CD4-positive, alpha-beta T cell (primary cell): Measurements from ENCODE around the gene CSRP2. TPM values are rescaled to one million over a fixed set of nuclear protein-coding genes. Genes with fewer than 3 reads are reported as not detected.

Source experiments
- ATAC-seq: fragments of 200-7000 bp; cut with Tn5 transposase; one replicate; pipeline ENCODE4 v1.10.0; 2022; ENCODE audit warnings: mild to moderate bottlenecking; ENCODE audit not compliant: poor library complexity
- CTCF ChIA-PET: fragments of 350-600 bp; sonication (Branson Sonifier 250); formaldehyde crosslinking; loops from one replicate; lab custom pipeline; 2021; ENCODE audit warnings: antibody characterized with exemption, inconsistent platforms; lab: Charles Lee
- POLR2A ChIA-PET: fragments of 350-600 bp; sonication (Branson Sonifier 250); formaldehyde crosslinking; loops from one replicate; lab custom pipeline; 2021; ENCODE audit warnings: antibody characterized with exemption, inconsistent platforms; lab: Charles Lee
- DNase-seq, 14 experiments: peaks; one replicate each; pipeline ENCODE4 v3.0.0-alpha.2; 2013 to 2020; ENCODE audit warnings: mixed read lengths in 2 of 14
- H3K27ac ChIP-seq, 2 donors: one replicate each; pipeline versions ENCODE4 v1.5.1 to v1.7.0; 2013; ENCODE audit warnings: low read length in 2 of 2, low read depth in 1 of 2, mild to moderate bottlenecking in 1 of 2
- H3K27me3 ChIP-seq, 2 experiments: 1 replicate in 1 of 2; 2 replicates in 1 of 2; pipeline versions ENCODE4 v1.6.1 to v1.7.0; 2013; ENCODE audit warnings: low read length in 2 of 2, control low read depth in 1 of 2, mild to moderate bottlenecking in 1 of 2, moderate library complexity in 1 of 2; ENCODE audit not compliant: insufficient read depth in 2 of 2, control insufficient read depth in 1 of 2
- H3K36me3 ChIP-seq: one replicate; pipeline ENCODE4 v1.6.1; 2013; ENCODE audit warnings: low read length, control low read depth; ENCODE audit not compliant: insufficient read depth
- H3K4me1 ChIP-seq: one replicate; pipeline ENCODE4 v1.6.1; 2013; ENCODE audit warnings: low read length, control low read depth; ENCODE audit not compliant: insufficient read depth
- H3K4me3 ChIP-seq: one replicate; pipeline ENCODE4 v1.5.1; 2013; ENCODE audit warnings: mild to moderate bottlenecking, low read length, moderate library complexity
- H3K9me3 ChIP-seq, 2 experiments: 1 replicate in 1 of 2; 2 replicates in 1 of 2; pipeline versions ENCODE4 v1.6.1 to v1.7.0; 2013; ENCODE audit warnings: low read length in 2 of 2, mild to moderate bottlenecking in 2 of 2, control low read depth in 1 of 2, moderate library complexity in 1 of 2; ENCODE audit not compliant: control insufficient read depth in 1 of 2, insufficient read depth in 1 of 2
- H3K27ac Mint-ChIP-seq: one replicate; pipeline ENCODE4 v1.8.0; 2020; ENCODE audit warnings: mixed read lengths
- H3K27me3 Mint-ChIP-seq: one replicate; pipeline ENCODE4 v1.8.0; 2021; ENCODE audit warnings: mixed read lengths
- H3K36me3 Mint-ChIP-seq: one replicate; pipeline ENCODE4 v1.8.0; 2021; ENCODE audit warnings: low read depth, mixed read lengths
- H3K4me1 Mint-ChIP-seq: one replicate; pipeline ENCODE4 v1.8.0; 2021; ENCODE audit warnings: low read depth, mixed read lengths
- H3K4me3 Mint-ChIP-seq: one replicate; pipeline ENCODE4 v1.8.0; 2020; ENCODE audit warnings: mild to moderate bottlenecking, mixed read lengths
- H3K9me3 Mint-ChIP-seq: one replicate; pipeline ENCODE4 v1.8.0; 2020; ENCODE audit warnings: mixed read lengths
- intact Hi-C, 2 experiments: fragments of 100-400 bp; cut with DNase I in 1 of 2; cut with micrococcal nuclease in 1 of 2; formaldehyde crosslinking; loops; one replicate each; pipeline versions ENCODE4 v1.15.1 to v1.9.0; 2023 to 2025; cut with DNase I, micrococcal nuclease
- total RNA-seq, 174 experiments: library from RNA in 2 of 174; stranded (reverse) in 2 of 174; gene quantifications; one replicate each; pipeline ENCODE4 v1.2.3 and lab custom pipeline; 2021 to 2026
- TF ChIP-seq, protein P1 (sequence below): fragments of 200-600 bp; IDR thresholded peaks from one replicate; pipeline ENCODE4 v1.8.0; 2022; ENCODE audit warnings: antibody characterized with exemption, mild to moderate bottlenecking

The CSRP2 gene
- total RNA-seq, 2 experiments from 2014 or later, result not detected

DNA sequence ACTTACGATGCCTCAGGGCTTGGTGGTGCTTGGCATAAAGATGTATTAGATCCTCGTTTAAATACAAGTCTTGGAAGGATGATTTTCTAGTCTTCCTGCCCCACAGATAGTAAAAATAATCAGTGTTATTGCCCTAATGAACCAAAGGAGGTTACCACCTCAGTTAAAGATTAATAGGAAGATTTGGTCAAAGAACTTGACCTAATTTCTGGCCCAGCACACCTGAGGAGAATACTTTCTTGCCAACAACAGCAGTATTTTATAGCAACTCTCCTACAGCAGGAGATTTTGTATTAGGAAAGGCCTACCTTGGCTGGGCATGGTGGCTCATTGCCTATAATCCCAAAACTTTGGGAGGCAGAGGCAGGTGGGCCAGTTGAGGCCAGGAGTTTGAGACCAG is 31.6 kb downstream of the CSRP2 start:
- H3K9me3 Mint-ChIP-seq, result no peaks in the 10 kb centered on the region
- intact Hi-C loops, result no loop called here
- ChIA-PET CTCF (interaction anchor here (0.6 kb wide), 1 partner anchor 108 kb away, joined by 3 read pairs; no protein-coding TSS in a partner anchor), POLR2A (no interaction called here)
- TF ChIP-seq, protein P1, sequence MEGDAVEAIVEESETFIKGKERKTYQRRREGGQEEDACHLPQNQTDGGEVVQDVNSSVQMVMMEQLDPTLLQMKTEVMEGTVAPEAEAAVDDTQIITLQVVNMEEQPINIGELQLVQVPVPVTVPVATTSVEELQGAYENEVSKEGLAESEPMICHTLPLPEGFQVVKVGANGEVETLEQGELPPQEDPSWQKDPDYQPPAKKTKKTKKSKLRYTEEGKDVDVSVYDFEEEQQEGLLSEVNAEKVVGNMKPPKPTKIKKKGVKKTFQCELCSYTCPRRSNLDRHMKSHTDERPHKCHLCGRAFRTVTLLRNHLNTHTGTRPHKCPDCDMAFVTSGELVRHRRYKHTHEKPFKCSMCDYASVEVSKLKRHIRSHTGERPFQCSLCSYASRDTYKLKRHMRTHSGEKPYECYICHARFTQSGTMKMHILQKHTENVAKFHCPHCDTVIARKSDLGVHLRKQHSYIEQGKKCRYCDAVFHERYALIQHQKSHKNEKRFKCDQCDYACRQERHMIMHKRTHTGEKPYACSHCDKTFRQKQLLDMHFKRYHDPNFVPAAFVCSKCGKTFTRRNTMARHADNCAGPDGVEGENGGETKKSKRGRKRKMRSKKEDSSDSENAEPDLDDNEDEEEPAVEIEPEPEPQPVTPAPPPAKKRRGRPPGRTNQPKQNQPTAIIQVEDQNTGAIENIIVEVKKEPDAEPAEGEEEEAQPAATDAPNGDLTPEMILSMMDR, result no peak
- no peak for DNase-seq
- peaks cover 53% of the 10 kb centered on the region for H3K36me3 ChIP-seq
- peaks cover 76% of the 10 kb centered on the region for H3K36me3 Mint-ChIP-seq
- no peaks in the 10 kb centered on the region for H3K27me3 ChIP-seq
- no peak overlapping the region for H3K27ac ChIP-seq
- H3K4me1 ChIP-seq, result no peaks in the 10 kb centered on the region
- H3K4me3 ChIP-seq, result no peak overlapping the region
- no peaks in the 10 kb centered on the region for H3K4me1 Mint-ChIP-seq
- no peak overlapping the region for H3K27ac Mint-ChIP-seq
- no peak for ATAC-seq
- no peaks in the 10 kb centered on the region for H3K27me3 Mint-ChIP-seq
- H3K9me3 ChIP-seq, result no peaks in the 10 kb centered on the region
- H3K4me3 Mint-ChIP-seq, result no peak overlapping the region

DNA sequence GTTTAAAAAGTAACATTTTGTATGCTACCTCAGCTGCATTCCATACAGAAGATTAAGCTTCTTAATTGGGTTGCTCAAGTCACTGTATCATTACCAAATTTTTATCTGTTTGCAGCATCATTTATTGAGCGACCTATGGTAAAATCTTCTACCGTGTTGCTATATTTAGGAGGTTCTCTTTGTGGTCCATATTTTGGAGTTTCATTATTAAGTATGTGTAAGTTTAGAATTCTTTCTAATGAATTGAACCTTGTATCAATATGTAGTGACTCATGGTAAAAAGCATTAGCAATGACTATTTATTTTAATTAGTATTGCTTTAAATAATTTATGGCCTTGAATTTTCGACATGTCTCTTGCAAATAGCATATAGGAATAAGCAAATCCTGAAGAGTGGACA is 42.2 kb downstream of the CSRP2 start:
- H3K36me3 ChIP-seq, result peaks cover 16% of the 10 kb centered on the region
- H3K4me1 ChIP-seq, result no peaks in the 10 kb centered on the region
- H3K27ac ChIP-seq, result no peak overlapping the region
- Mint-ChIP-seq H3K27me3 (no peaks in the 10 kb centered on the region), H3K4me1 (no peaks in the 10 kb centered on the region), H3K4me3 (no peak overlapping the region), H3K9me3 (no peaks in the 10 kb centered on the region), H3K27ac (no peak overlapping the region), H3K36me3 (peaks cover 43% of the 10 kb centered on the region)
- no peak overlapping the region for H3K4me3 ChIP-seq
- intact Hi-C loops, result no loop called here
- TF ChIP-seq, protein P1, result no peak
- DNase-seq (no peak), ATAC-seq (no peak)
- CTCF ChIA-PET, result no interaction called here
- H3K9me3 ChIP-seq, result peaks cover 1 to 5% of the 10 kb centered on the region in 2 experiments
- no peaks in the 10 kb centered on the region for H3K27me3 ChIP-seq
- POLR2A ChIA-PET, result no interaction called here

- Histone ChIP-seq H3K27ac (no peak overlapping the region), H3K36me3 (peaks cover 39% of the 10 kb centered on the region), H3K4me3 (no peak overlapping the region), H3K27me3 (no peaks in the 10 kb centered on the region), H3K4me1 (no peaks in the 10 kb centered on the region), H3K9me3 (peaks cover 5 to 6% of the 10 kb centered on the region in 2 experiments)
- no peak overlapping the region for H3K27ac Mint-ChIP-seq
- ChIA-PET POLR2A (interaction anchor here (0.6 kb wide), 1 partner anchor 229 kb away, joined by 3 read pairs; no protein-coding TSS in a partner anchor), CTCF (no interaction called here)
- DNase-seq, result no peak
- TF ChIP-seq, protein P1, result no peak
- H3K9me3 Mint-ChIP-seq, result no peaks in the 10 kb centered on the region
- no peaks in the 10 kb centered on the region for H3K27me3 Mint-ChIP-seq
- intact Hi-C loops, result no loop called here
- no peaks in the 10 kb centered on the region for H3K4me1 Mint-ChIP-seq
- H3K36me3 Mint-ChIP-seq, result peaks cover 82% of the 10 kb centered on the region
- ATAC-seq, result no peak
- no peak overlapping the region for H3K4me3 Mint-ChIP-seq
Observed at GRCh38 chr12:76830436-76830835, 48.4 kb downstream of the CSRP2 start.
